Cerebellar cortex (tissue), 1 donor: ENCODE measurements around the gene BTBD2.
"Not testable (repeated sequence)": the region's sequence is repeated elsewhere in the genome, so short reads cannot be mapped to it uniquely, and the experiment has no call there.

Experiments
- DNase-seq: peaks from one replicate; pipeline ENCODE4 v3.0.0-alpha.2; 2015; ENCODE audit warnings: low spot score

BTBD2 gene

GRCh38 chr19:2014131-2014571 lies 1.4 kb downstream of the BTBD2 start:
- no peak for DNase-seq

DNA sequence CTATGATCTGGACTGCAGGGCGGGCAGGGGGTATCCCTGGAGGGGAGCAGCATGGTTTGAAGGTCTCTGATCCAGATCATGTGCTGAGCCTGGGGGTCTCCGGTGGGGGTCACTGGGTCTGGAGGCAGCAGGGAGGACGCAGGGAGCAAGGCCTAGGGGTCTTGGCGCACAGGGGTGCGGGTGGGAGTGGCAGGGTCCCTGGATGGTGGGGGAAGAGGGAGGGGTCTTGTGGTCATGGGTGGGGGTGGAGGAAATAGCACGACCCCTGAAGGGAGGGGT lies 1.9 kb downstream of the BTBD2 start:
- DNase-seq = no peak

- no peak for DNase-seq
Observed at GRCh38 chr19:2012941-2013682, 2.4 kb downstream of the BTBD2 start.

DNA sequence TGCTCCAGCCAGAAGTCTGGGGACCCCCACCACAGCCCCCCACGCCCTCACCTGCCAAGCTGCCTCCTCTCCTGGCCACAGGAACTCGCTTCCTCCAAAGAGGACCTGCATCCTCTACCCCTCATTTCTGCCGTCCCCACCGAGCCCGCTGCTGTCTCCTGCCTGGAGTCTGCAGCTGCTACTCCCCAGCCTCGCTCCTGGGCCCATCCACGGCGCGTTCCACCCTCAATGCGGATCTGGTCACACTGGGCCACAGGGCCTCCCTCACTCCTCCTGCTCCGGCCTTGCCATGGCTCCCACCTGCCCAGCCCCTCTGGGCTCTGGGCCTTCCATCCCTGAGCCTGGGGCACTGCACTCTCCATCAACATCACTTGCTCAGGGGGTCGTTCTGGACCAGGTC lies 4.3 kb downstream of the BTBD2 start:
- no peak for DNase-seq

DNA sequence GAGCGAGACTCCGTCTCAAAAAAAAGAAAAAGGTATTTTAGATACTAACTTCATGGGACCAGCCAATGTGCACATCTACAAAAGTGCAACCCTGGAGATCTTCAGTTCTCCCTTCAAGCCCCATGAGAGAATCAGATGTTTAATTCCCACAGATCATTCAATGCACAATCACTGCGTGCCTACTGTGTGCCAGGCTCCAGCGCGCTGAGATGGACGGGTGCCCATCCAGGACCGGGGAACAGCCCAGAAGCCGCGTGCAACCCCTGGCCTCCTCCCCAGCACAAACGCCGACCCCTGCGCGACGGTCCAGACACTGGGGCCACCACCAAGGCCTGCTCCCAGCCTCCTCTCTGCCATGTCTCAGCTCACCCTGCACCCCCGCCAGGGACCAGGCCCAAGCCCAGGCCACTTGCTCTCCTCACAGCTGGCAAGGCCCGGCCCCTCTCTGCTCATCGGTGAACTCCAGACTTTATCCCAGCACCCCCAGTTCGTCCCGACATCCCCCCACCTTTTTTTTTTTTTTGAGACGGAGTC lies 5.3 kb downstream of the BTBD2 start:
- no peak for DNase-seq

DNA sequence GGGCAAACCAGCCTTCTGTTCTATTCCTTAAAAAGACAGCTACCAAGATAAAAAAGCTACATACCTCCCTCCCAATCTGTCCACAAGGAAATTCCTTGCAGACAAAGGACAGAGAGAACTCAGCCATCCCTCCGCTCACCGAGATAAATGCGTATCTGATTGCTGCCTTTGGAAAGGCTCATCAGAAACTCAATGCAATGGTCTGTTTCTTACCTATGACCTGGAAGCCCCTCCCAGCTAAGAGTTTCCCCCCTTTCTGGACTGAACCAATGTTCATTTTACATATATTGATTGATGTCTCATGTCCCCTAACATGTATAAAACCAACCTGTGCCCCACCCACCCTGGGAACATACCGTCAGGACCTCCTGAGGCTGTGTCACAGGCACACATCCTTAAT lies 11.6 kb downstream of the BTBD2 start:
- DNase-seq = no peak

DNA sequence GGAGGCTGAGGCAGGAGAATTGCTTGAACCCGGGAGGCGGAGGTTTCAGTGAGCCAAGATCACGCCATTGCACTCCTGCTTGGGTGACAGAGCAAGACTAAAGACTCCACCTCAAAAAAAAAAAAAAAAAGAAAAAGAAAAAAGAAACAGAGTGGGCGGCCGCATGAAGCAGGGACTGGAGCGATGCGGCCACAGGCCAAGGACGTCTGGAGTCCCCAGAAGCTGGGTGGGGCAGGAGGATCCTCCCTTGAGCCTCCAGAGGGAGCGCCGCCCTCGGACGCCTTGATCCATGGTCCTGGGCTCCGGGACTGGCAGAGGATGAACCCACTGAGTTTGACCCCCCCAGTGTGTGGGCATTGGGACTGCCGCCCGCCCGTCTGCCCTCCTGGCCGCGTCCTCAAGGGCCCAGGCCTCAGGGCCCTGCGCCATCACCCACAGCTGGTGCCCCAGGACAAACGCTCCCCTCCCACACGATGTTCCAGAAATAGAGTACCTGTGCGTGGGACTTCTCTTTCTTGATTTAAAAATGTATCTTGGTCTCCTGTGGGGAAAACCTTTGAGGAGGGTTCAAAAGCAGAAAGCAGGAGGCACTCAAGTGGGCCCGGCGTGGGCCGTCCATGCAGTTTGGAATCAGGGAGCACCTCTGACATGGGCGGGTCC lies 15.5 kb downstream of the BTBD2 start:
- peak; percentile 37 for DNase-seq

GRCh38 chr19:1998712-1999708 lies 16.5 kb downstream of the BTBD2 start:
- DNase-seq = no peak

GRCh38 chr19:1997353-1998233 lies 17.9 kb downstream of the BTBD2 start:
- no peak for DNase-seq

DNA sequence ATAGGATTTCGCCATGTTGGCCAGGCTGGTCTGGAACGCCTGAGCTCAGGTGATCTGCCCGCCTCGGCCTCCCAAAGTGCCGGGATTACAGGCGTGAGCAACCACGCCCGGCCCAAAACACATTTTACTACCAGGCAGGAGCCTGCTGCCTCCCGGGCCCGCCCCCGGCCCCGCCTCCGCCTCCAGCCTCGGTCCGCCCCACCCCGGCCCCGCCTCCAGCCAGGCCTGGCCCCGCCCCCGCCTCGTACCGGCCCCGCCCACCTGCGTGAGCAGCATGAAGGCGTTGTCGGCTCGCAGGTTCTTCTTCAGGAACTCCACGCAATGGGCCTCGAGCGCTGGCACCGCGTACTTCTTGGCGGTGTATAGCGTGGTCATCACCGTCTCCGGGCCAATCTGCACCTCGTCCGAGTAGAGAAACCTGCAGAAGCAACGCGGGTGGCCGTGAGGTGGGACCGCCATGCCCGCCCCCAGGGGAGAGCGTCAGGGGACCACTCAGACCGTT lies 22.7 kb downstream of the BTBD2 start:
- DNase-seq = no peak

DNA sequence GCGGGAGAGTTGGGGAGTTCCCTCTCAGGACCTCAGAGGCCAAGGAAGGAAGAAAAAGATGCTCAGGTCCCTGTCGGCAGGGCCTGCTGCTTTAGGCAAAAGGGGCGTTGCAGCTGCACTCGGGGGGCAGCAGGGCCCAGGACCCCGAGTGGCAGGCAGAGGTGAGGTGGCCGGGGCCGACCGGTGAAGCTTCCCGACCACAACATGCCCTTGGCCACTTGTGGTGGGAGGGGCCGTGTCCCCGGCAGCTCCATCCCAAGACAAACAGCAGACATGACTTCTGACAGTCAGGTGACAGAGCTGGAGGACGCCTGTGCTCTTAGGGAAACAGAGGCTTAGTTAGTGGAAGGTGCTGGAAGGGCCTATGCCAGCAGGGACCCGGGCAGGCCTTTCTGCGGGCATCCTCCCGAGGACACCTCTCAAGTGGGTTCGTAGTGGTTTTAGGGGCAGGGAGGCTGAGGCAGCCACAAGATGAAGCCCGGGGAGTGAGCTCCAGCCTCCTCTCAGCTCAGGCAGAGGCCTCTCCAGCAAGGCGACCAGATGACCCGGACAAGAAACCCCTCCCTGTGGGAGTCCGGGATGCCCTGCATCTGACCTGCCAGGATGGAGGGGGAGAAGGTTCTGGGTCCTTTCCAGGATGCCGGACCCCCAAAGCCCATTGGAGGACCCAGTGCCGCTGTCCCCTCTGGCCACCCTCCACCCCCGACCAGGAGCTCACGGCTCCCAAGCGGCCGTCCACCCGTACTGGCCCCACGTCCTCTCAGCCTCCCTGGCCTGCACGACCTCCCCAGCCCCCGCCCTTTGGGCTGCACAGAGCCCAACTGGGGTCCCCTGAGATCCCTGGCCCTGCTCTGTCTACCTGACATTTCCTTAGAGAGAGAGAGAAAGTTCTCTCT lies 24.2 kb downstream of the BTBD2 start:
- DNase-seq = no peak

DNA sequence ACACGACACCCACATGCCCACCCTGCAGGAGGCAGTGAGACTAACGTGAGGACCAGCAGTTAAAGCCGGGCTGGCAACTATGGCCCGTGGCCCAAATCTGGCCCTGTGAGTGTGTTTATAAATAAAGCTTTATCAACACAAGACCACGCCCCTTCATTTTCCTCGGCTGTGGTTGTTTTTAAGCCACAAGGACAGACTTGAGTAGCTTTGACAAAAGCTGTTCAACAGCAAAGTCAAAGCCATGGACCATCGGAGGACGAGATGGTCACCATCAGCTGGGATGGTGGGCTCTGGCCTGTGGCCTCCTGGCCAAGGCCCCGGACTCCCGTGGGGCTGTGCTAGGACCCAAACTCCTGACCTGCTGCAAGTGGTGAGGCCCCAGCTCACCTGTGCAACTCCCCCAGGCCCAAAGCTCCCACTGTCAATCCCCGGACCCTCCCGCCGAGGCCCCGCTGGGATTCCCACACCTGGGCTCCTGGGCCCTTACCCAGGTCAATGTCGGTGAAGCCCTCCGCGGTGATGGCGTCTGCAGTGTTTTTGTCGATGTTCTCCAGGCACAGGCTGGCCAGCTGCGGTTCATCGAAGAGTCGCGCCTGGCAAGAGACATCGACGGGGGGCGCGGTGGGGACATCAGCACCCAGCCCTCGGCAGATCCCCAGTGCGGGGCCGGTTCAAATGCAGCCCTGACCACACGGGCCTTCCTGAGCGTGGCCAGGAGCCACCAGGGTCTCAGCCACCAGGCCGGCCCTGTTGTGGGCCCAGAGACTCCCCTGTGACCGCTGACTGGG lies 25.1 kb downstream of the BTBD2 start:
- no peak for DNase-seq

GRCh38 chr19:1989513-1990229 lies 25.8 kb downstream of the BTBD2 start:
- no peak for DNase-seq

- not testable (repeated sequence) for DNase-seq
Observed at GRCh38 chr19:1988464-1988863, 27.1 kb downstream of the BTBD2 start.

- no peak for DNase-seq
Observed at GRCh38 chr19:1987197-1988187, 28.0 kb downstream of the BTBD2 start.

- DNase-seq = no peak
Observed at GRCh38 chr19:1986357-1987162, 29.0 kb downstream of the BTBD2 start.
